RCC 7860 (cell line): ENCODE measurements around the gene AXL.

Source experiments
- DNase-seq: peaks from one replicate; pipeline ENCODE4 v3.0.0-alpha.2; 2015; ENCODE audit warnings: low spot score
- FAIRE-seq: peaks from 2 replicates; lab custom pipeline; 2012; peaks lifted over from hg19 to GRCh38; lab: Jason Lieb, UNC

The AXL gene

GRCh38 chr19:41305927-41306793 lies 87.1 kb downstream of the AXL start:
- FAIRE-seq (no peak), DNase-seq (no peak)

GRCh38 chr19:41307090-41307875 lies 88.3 kb downstream of the AXL start:
- no peak for FAIRE-seq

GRCh38 chr19:41307954-41308449 lies 89.0 kb downstream of the AXL start:
- FAIRE-seq = no peak
- DNase-seq = no peak

More at GRCh38 chr19:41307090-41307875, 88.3 kb downstream of the AXL start:
- no peak for DNase-seq

- DNase-seq (peak; percentile 74), FAIRE-seq (peak; percentile 38)
Observed at GRCh38 chr19:41308450-41309179, 89.6 kb downstream of the AXL start.

- DNase-seq = no peak
- no peak for FAIRE-seq
Observed at GRCh38 chr19:41309180-41310032, 90.4 kb downstream of the AXL start.

- FAIRE-seq (no peak), DNase-seq (peak; percentile 64)
Observed at GRCh38 chr19:41310033-41310831, 91.2 kb downstream of the AXL start, which contains the start of gene CCDC97. Gene CCDC97 (plus strand): TSS chr19:41310172. CDS start chr19:41310311, 139 bp downstream.

- no peak for DNase-seq
- no peak for FAIRE-seq
Observed at GRCh38 chr19:41311072-41311471, 92.0 kb downstream of the AXL start.
